ENCODE measurements around the gene FREM2. TPM values are rescaled to one million over a fixed set of nuclear protein-coding genes. Genes with fewer than 3 reads are reported as not detected.

Gene FREM2
- total RNA-seq, 1 experiment from 2014 or later: 42.6 TPM

DNA sequence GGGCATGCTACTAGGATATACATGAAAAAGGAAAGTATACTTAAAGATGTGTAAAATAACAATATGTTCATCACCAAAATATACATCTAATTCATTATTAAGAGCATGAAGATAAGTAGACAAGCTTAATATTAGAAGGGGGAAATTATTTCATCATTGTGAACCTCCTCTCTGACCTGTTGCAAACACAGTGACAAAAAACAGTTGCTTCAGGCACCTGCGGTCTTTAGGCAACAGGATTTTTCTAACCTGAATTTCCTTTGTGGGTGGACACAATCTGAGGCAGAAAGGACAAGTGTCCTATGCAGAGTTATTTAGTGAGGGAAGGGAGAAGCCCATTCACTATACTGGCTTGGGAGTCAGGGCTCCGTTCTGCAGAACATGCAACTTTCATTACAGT, 6.3 kb downstream of the FREM2 start:
- no peak for TF ChIP-seq CTCF (IDR thresholded peaks at IDR 0.05; ENCODE audit: insufficient read depth in 1 of 2, low read depth in 1 of 2, low read length in 1 of 2, severe bottlenecking in 1 of 2, unreplicated experiment in 1 of 2)
- no peak for DNase-seq
- Histone ChIP-seq H3K4me3 (ENCODE audit: low read depth, low read length) (no peak overlapping the region), H3K36me3 (ENCODE audit: control insufficient read depth, insufficient read depth, low read length) (no peaks in the 10 kb centered on the region; the same call in 1 of the 2 replicates), H3K9me3 (no peaks in the 10 kb centered on the region), H3K4me1 (peaks cover 10% of the 10 kb centered on the region), H3K27me3 (replicated peaks; ENCODE audit: control insufficient read depth, insufficient read depth, low read length) (no peaks in the 10 kb centered on the region)
- Mint-ChIP-seq H3K36me3 (ENCODE audit: insufficient read depth, unreplicated experiment) (peaks cover 72% of the 10 kb centered on the region), H3K4me1 (ENCODE audit: low read depth, unreplicated experiment) (peaks cover 11% of the 10 kb centered on the region), H3K27me3 (ENCODE audit: insufficient read depth, unreplicated experiment) (no peaks in the 10 kb centered on the region), H3K4me3 (ENCODE audit: unreplicated experiment) (peak overlapping the region; percentile 61), H3K27ac (ENCODE audit: unreplicated experiment) (no peak overlapping the region), H3K9me3 (ENCODE audit: unreplicated experiment) (no peaks in the 10 kb centered on the region)
- intact Hi-C loops (cut with micrococcal nuclease; ENCODE audit: unreplicated experiment): no loop called here
- BruUV-seq (replicated peaks): no TSS peak
- ChIA-PET CTCF (interaction anchor here (0.6 kb wide), 2 partner anchors 76 to 739 kb away, joined by 3 to 4 read pairs; no protein-coding TSS in a partner anchor), POLR2A (no interaction called here)

DNA sequence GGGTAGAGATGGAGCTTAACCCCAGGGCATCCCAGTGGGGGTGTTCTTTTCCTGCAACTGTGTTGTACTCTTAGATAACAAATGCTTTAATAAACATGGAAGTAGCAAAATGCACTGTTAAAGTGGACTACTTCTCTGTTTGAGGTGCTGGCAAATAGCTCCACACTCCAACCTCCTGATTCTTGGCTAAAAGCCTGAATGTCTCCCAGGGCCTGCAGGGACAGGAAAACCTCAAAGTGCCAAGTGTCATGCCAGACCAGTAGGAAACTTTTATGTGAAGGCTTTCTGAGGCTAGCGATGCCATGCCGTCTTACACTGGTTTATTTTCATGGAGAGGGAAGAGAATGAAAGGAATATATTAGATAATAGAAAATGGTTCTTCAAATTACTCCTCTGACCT, 6.8 kb downstream of the FREM2 start:
- no TSS peak for BruUV-seq (replicated peaks)
- no peaks in the 10 kb centered on the region for H3K9me3 ChIP-seq
- no peak for DNase-seq
- CTCF ChIA-PET: interaction anchor here (0.6 kb wide), 2 partner anchors 76 to 739 kb away, joined by 3 to 4 read pairs; no protein-coding TSS in a partner anchor
- H3K4me3 ChIP-seq (ENCODE audit: low read depth, low read length): no peak overlapping the region
- Mint-ChIP-seq H3K4me1 (ENCODE audit: low read depth, unreplicated experiment) (peaks cover 11% of the 10 kb centered on the region), H3K9me3 (ENCODE audit: unreplicated experiment) (no peaks in the 10 kb centered on the region), H3K4me3 (ENCODE audit: unreplicated experiment) (peak overlapping the region; percentile 61), H3K27me3 (ENCODE audit: insufficient read depth, unreplicated experiment) (no peaks in the 10 kb centered on the region), H3K36me3 (ENCODE audit: insufficient read depth, unreplicated experiment) (peaks cover 72% of the 10 kb centered on the region), H3K27ac (ENCODE audit: unreplicated experiment) (no peak overlapping the region)
- peaks cover 10% of the 10 kb centered on the region for H3K4me1 ChIP-seq
- no peaks in the 10 kb centered on the region; the same call in 1 of the 2 replicates for H3K36me3 ChIP-seq (ENCODE audit: control insufficient read depth, insufficient read depth, low read length)
- TF ChIP-seq CTCF (IDR thresholded peaks at IDR 0.05; ENCODE audit: insufficient read depth in 1 of 2, low read depth in 1 of 2, low read length in 1 of 2, severe bottlenecking in 1 of 2, unreplicated experiment in 1 of 2): no peak
- POLR2A ChIA-PET: interaction anchor here (0.6 kb wide), 2 partner anchors 40 to 1694 kb away, joined by 3 to 6 read pairs; partner anchors contain the start of gene ALG5
- no peaks in the 10 kb centered on the region for H3K27me3 ChIP-seq (replicated peaks; ENCODE audit: control insufficient read depth, insufficient read depth, low read length)
- intact Hi-C loops (cut with micrococcal nuclease; ENCODE audit: unreplicated experiment): no loop called here

DNA sequence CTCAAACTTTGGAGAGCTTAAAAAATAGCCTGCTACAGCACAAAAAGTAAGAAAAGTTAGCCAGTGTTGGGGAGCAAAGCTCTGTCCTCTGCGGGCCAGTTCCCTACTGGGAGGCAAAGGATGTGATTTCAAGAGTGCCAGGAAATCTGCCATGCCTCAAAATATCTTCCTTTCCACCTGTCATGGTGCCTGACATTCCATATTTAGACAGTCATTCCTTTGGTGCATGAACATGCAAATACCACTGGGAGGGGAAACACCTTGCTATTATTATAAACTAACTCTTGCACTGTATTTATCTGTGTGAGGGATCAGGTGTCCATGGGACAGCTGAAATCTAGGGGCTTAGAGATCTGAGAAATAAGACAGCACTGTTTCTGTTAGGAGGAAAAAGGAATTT, 10.3 kb downstream of the FREM2 start:
- Mint-ChIP-seq H3K4me3 (ENCODE audit: unreplicated experiment) (no peak overlapping the region), H3K27me3 (ENCODE audit: insufficient read depth, unreplicated experiment) (no peaks in the 10 kb centered on the region), H3K36me3 (ENCODE audit: insufficient read depth, unreplicated experiment) (peaks cover 44% of the 10 kb centered on the region), H3K27ac (ENCODE audit: unreplicated experiment) (no peak overlapping the region), H3K4me1 (ENCODE audit: low read depth, unreplicated experiment) (peaks cover 11% of the 10 kb centered on the region), H3K9me3 (ENCODE audit: unreplicated experiment) (no peaks in the 10 kb centered on the region)
- no peak for TF ChIP-seq CTCF (IDR thresholded peaks at IDR 0.05; ENCODE audit: insufficient read depth in 1 of 2, low read depth in 1 of 2, low read length in 1 of 2, severe bottlenecking in 1 of 2, unreplicated experiment in 1 of 2)
- ChIA-PET CTCF (no interaction called here), POLR2A (no interaction called here)
- no peaks in the 10 kb centered on the region for H3K9me3 ChIP-seq
- peaks cover 10% of the 10 kb centered on the region for H3K4me1 ChIP-seq
- no peak overlapping the region for H3K4me3 ChIP-seq (ENCODE audit: low read depth, low read length)
- no peaks in the 10 kb centered on the region; the same call in 1 of the 2 replicates for H3K36me3 ChIP-seq (ENCODE audit: control insufficient read depth, insufficient read depth, low read length)
- BruUV-seq (replicated peaks): no TSS peak
- DNase-seq: no peak
- intact Hi-C loops (cut with micrococcal nuclease; ENCODE audit: unreplicated experiment): no loop called here
- H3K27me3 ChIP-seq (replicated peaks; ENCODE audit: control insufficient read depth, insufficient read depth, low read length): no peaks in the 10 kb centered on the region

Data from Caco-2 (cell line).